GM23338 (cell line): ENCODE data around the gene MRE11. TPM values are rescaled to one million over a fixed set of nuclear protein-coding genes. Genes with fewer than 3 reads are reported as not detected.
A peak's percentile ranks its signal among the peaks of the same experiment; 100 is the strongest.

ENCODE experiments used
- ATAC-seq: fragments of 200-7000 bp; cut with Tn5 transposase; 3 replicates; pipeline ENCODE4 v1.9.1; 2020
- DNase-seq: peaks from one replicate; pipeline ENCODE4 v3.0.0-alpha.2; 2015; ENCODE audit warnings: low spot score
- H2AFZ ChIP-seq: fragments of 200-600 bp; sonication (generic); 2 replicates; pipeline ENCODE4 v1.8.0; 2016; ENCODE audit warnings: antibody characterized with exemption, mild to moderate bottlenecking, moderate library complexity
- H3F3A ChIP-seq: fragments of 200-600 bp; sonication (generic); replicated peaks from 2 replicates; pipeline ENCODE4 v1.8.0; 2017; ENCODE audit warnings: antibody characterized with exemption, mixed run types, low read depth
- H3K27ac ChIP-seq: fragments of 200-600 bp; sonication (generic); 2 replicates; pipeline ENCODE4 v1.6.1; 2016; ENCODE audit warnings: low read depth
- H3K27me3 ChIP-seq: fragments of 200-600 bp; sonication (generic); 2 replicates; pipeline ENCODE4 v1.8.0; 2016; ENCODE audit warnings: mild to moderate bottlenecking, mixed run types, moderate library complexity; ENCODE audit not compliant: insufficient read depth
- H3K36me3 ChIP-seq: fragments of 200-600 bp; sonication (generic); 2 replicates; pipeline ENCODE4 v1.8.0; 2016; ENCODE audit warnings: mild to moderate bottlenecking; ENCODE audit not compliant: insufficient read depth
- H3K4me1 ChIP-seq: fragments of 200-600 bp; sonication (generic); 2 replicates; pipeline ENCODE4 v1.8.0; 2016; ENCODE audit warnings: mild to moderate bottlenecking, moderate library complexity; ENCODE audit not compliant: insufficient read depth
- H3K4me2 ChIP-seq: fragments of 200-600 bp; sonication (generic); 2 replicates; pipeline ENCODE4 v1.7.1; 2017; ENCODE audit warnings: mixed run types
- H3K4me3 ChIP-seq: fragments of 200-600 bp; sonication (generic); 2 replicates; pipeline ENCODE4 v1.6.1; 2016; ENCODE audit warnings: mixed run types
- H3K79me2 ChIP-seq: fragments of 200-600 bp; sonication (generic); replicated peaks from 2 replicates; pipeline ENCODE4 v1.8.0; 2017; ENCODE audit warnings: mild to moderate bottlenecking; ENCODE audit not compliant: insufficient read depth
- H3K9me2 ChIP-seq: fragments of 200-600 bp; sonication (generic); 2 replicates; pipeline ENCODE4 v1.8.0; 2017; ENCODE audit not compliant: insufficient read depth
- H4K20me1 ChIP-seq: fragments of 200-600 bp; sonication (generic); replicated peaks from 2 replicates; pipeline ENCODE4 v1.8.0; 2017; ENCODE audit warnings: mild to moderate bottlenecking; ENCODE audit not compliant: insufficient read depth
- H3K27ac Mint-ChIP-seq: 2 replicates; pipeline ENCODE4 v1.8.0; 2020; ENCODE audit warnings: inconsistent platforms, mild to moderate bottlenecking, moderate library complexity, mixed read lengths
- H3K27me3 Mint-ChIP-seq: 3 replicates; pipeline ENCODE4 v1.8.0; 2022; ENCODE audit warnings: low read depth, mild to moderate bottlenecking, moderate library complexity, mixed read lengths, inconsistent platforms; ENCODE audit not compliant: insufficient read depth, poor library complexity
- H3K36me3 Mint-ChIP-seq: 3 replicates; pipeline ENCODE4 v1.8.0; 2021; ENCODE audit warnings: low read depth, mild to moderate bottlenecking, inconsistent platforms, moderate library complexity, mixed read lengths
- H3K4me1 Mint-ChIP-seq: 3 replicates; pipeline ENCODE4 v1.8.0; 2020; ENCODE audit warnings: mild to moderate bottlenecking, inconsistent platforms, mixed read lengths
- H3K4me3 Mint-ChIP-seq: 3 replicates; pipeline ENCODE4 v1.8.0; 2021; ENCODE audit warnings: moderate library complexity, mild to moderate bottlenecking, inconsistent platforms, mixed read lengths
- H3K9me3 Mint-ChIP-seq: 3 replicates; pipeline ENCODE4 v1.8.0; 2020; ENCODE audit warnings: moderate library complexity, mild to moderate bottlenecking, inconsistent platforms, mixed read lengths
- CREB1 ChIP-seq: fragments of 250-450 bp; sonication (Bioruptor Pico); IDR thresholded peaks from 2 replicates; pipeline ENCODE4 v1.5.0; 2020; ENCODE audit warnings: low read depth, mild to moderate bottlenecking, moderate library complexity
- CTCF ChIP-seq, 2 experiments: fragments of 200-600 bp in 1 of 2; sonication (generic) in 1 of 2; conservative IDR thresholded peaks; 2 replicates each; pipeline versions ENCODE4 v1.5.1 to v1.6.1; 2016 to 2017; ENCODE audit warnings: antibody characterized with exemption in 2 of 2, low read depth in 2 of 2, mild to moderate bottlenecking in 2 of 2, moderate library complexity in 1 of 2
- ETS1 ChIP-seq: IDR thresholded peaks from 2 replicates; pipeline ENCODE4 v1.6.1; 2016; ENCODE audit warnings: antibody characterized with exemption
- EZH2phosphoT487 ChIP-seq: fragments of 200-600 bp; sonication (generic); IDR thresholded peaks from one replicate; pipeline ENCODE4 v1.8.1; 2018; ENCODE audit warnings: antibody characterized with exemption; ENCODE audit not compliant: unreplicated experiment
- JUNB ChIP-seq: IDR thresholded peaks from one replicate; pipeline ENCODE4 v1.6.1; 2016; ENCODE audit warnings: antibody characterized with exemption; ENCODE audit not compliant: unreplicated experiment
- NANOG ChIP-seq: IDR thresholded peaks from 2 replicates; pipeline ENCODE4 v1.6.1; 2016; ENCODE audit warnings: antibody characterized with exemption, borderline replicate concordance
- POLR2AphosphoS5 ChIP-seq: IDR thresholded peaks from 2 replicates; pipeline ENCODE4 v1.6.1; 2016; ENCODE audit warnings: antibody characterized with exemption, low read depth
- REST ChIP-seq: IDR thresholded peaks from one replicate; pipeline ENCODE4 v1.6.1; 2018; ENCODE audit warnings: antibody characterized with exemption; ENCODE audit not compliant: unreplicated experiment
- STAT1 ChIP-seq: IDR thresholded peaks from one replicate; pipeline ENCODE4 v1.6.1; 2016; ENCODE audit warnings: antibody characterized with exemption; ENCODE audit not compliant: unreplicated experiment
- polyA plus RNA-seq: library from polyadenylated mRNA; unstranded; fragments of >200 nt; fragmentation: Nextera tagmentation; extraction: Ambion mirVana; gene quantifications from 2 replicates; pipeline ENCODE4 v1.2.1, GENCODE V29; 2016
- total RNA-seq: library from RNA; depleted of rRNA; stranded (reverse); fragments of >200 nt; shearing (Covaris generic); gene quantifications from 2 replicates; pipeline ENCODE4 v1.2.3, GENCODE V29; 2014

MRE11 gene
- total and polyA plus RNA-seq, 2 experiments from 2014 or later: 23.3 to 38.5 TPM

- ATAC-seq: no peak
- H3K4me3 ChIP-seq: no peak overlapping the region
- no peaks in the 10 kb centered on the region for H3K9me3 Mint-ChIP-seq
- no peaks in the 10 kb centered on the region for H4K20me1 ChIP-seq
- no peaks in the 10 kb centered on the region for H3K36me3 Mint-ChIP-seq
- TF ChIP-seq ETS1 (no peak), STAT1 (no peak)
- no peaks in the 10 kb centered on the region for H3K27me3 ChIP-seq
- no peaks in the 10 kb centered on the region for H3F3A ChIP-seq
- 0 out of 2 replicates have a peak overlapping the region, but pooled peaks have one; percentile 9 for H2AFZ ChIP-seq
- DNase-seq: no peak
- no peaks in the 10 kb centered on the region for H3K36me3 ChIP-seq
- no peaks in the 10 kb centered on the region for H3K4me1 Mint-ChIP-seq
- H3K27ac Mint-ChIP-seq: no peak overlapping the region
- no peaks in the 10 kb centered on the region for H3K27me3 Mint-ChIP-seq
- no peak overlapping the region for H3K4me3 Mint-ChIP-seq
- no peaks in the 10 kb centered on the region for H3K79me2 ChIP-seq
- no peak overlapping the region for H3K27ac ChIP-seq
- no peaks in the 10 kb centered on the region for H3K4me1 ChIP-seq
- no peaks in the 10 kb centered on the region for H3K9me2 ChIP-seq
- H3K4me2 ChIP-seq: no peak overlapping the region
Observed at GRCh38 chr11:94533696-94534630, 40.3 kb upstream of the MRE11 start.

- Mint-ChIP-seq H3K27me3 (no peaks in the 10 kb centered on the region), H3K4me1 (no peaks in the 10 kb centered on the region)
- no peaks in the 10 kb centered on the region for H3K9me2 ChIP-seq
- no peak for TF ChIP-seq EZH2phosphoT487
- no peak for TF ChIP-seq CTCF (conservative IDR thresholded peaks at IDR 0.05; ENCODE audit: low read depth in 2 of 2)
- no peak for TF ChIP-seq JUNB
- TF ChIP-seq NANOG: no peak
- no peak for TF ChIP-seq ETS1
- TF ChIP-seq CREB1 (CRISPR knock-in tag): no peak
- no peak for TF ChIP-seq REST
- TF ChIP-seq POLR2AphosphoS5: no peak
- TF ChIP-seq STAT1: no peak
Observed at GRCh38 chr11:94533206-94533605, 39.6 kb upstream of the MRE11 start.

More at GRCh38 chr11:94533206-94533605, 39.6 kb upstream of the MRE11 start:
- DNase-seq (no peak), ATAC-seq (no peak)
- no peaks in the 10 kb centered on the region for H3K4me1 ChIP-seq
- no peak overlapping the region for H3K27ac Mint-ChIP-seq
- no peaks in the 10 kb centered on the region for H3K9me3 Mint-ChIP-seq
- 0 out of 2 replicates have a peak overlapping the region, but pooled peaks have one; percentile 9 for H2AFZ ChIP-seq
- no peaks in the 10 kb centered on the region for H3F3A ChIP-seq
- H3K4me3 Mint-ChIP-seq: no peak overlapping the region
- no peaks in the 10 kb centered on the region for H3K27me3 ChIP-seq
- H3K4me2 ChIP-seq: no peak overlapping the region
- no peaks in the 10 kb centered on the region for H3K36me3 Mint-ChIP-seq
- no peaks in the 10 kb centered on the region for H4K20me1 ChIP-seq
- no peaks in the 10 kb centered on the region for H3K79me2 ChIP-seq
- H3K36me3 ChIP-seq: no peaks in the 10 kb centered on the region
- no peak overlapping the region for H3K4me3 ChIP-seq
- H3K27ac ChIP-seq: no peak overlapping the region
